GM12891 (cell line): Measurements from ENCODE around the gene PEPD.
"Not testable (repeated sequence)": the region's sequence is repeated elsewhere in the genome, so short reads cannot be mapped to it uniquely, and the experiment has no call there.

Source experiments
- DNase-seq: peaks from one replicate; pipeline ENCODE4 v3.0.0; 2011; ENCODE audit warnings: low spot score; ENCODE audit not compliant: insufficient read length
- FAIRE-seq: peaks from 2 replicates; lab custom pipeline; 2011; peaks lifted over from hg19 to GRCh38; lab: Jason Lieb, UNC
- PAX5 ChIP-seq: IDR thresholded peaks from 2 replicates; pipeline ENCODE4 v1.6.1; 2011; ENCODE audit warnings: low read length, moderate library complexity, mild to moderate bottlenecking; ENCODE audit not compliant: insufficient read depth, severe bottlenecking
- POLR2A ChIP-seq: IDR thresholded peaks from 2 replicates; pipeline ENCODE4 v1.6.1; 2011; ENCODE audit warnings: low read depth, low read length, control low read depth
- POLR2AphosphoS5 ChIP-seq: IDR thresholded peaks from 2 replicates; pipeline ENCODE4 v1.6.1; 2011; ENCODE audit warnings: low read depth, low read length, control low read depth
- POU2F2 ChIP-seq: IDR thresholded peaks from 2 replicates; pipeline ENCODE4 v1.6.1; 2011; ENCODE audit warnings: low read depth, mild to moderate bottlenecking, control low read depth, low read length, moderate library complexity
- SPI1 ChIP-seq: IDR thresholded peaks from 2 replicates; pipeline ENCODE4 v1.6.1; 2011; ENCODE audit warnings: low read depth, low read length, control low read depth
- TAF1 ChIP-seq: IDR thresholded peaks from 2 replicates; pipeline ENCODE4 v1.6.1; 2011; ENCODE audit warnings: low read depth, low read length, control low read depth

Gene PEPD

GRCh38 chr19:33493401-33494275 is 28.0 kb downstream of the PEPD start:
- FAIRE-seq (no peak), DNase-seq (no peak)
- no peak for TF ChIP-seq POLR2A
- no peak for TF ChIP-seq SPI1
- TF ChIP-seq TAF1 = no peak
- TF ChIP-seq PAX5 = no peak
- no peak for TF ChIP-seq POU2F2
- TF ChIP-seq POLR2AphosphoS5 = no peak

DNA sequence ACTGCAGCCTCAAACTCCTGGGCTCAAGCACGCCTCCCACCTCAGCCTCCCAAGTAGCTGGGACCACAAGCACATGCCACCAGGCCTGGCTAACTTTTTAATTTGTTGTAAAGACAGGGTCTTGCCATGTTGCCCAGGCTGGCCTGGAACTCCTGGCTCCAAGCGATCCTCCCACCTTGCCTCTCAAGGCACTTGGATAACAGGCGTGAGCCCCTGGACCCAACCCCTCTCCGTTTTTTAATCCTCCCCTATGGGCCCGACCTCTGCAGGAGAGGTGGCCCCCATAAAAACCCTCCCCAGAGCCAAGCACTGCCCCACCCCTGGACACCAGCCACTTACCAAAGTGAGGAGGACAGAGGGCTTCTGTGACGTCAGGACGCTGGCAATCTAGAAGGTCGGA is 28.6 kb downstream of the PEPD start:
- no peak for DNase-seq
- TF ChIP-seq TAF1 (no peak), POU2F2 (no peak)
- FAIRE-seq = no peak

- TF ChIP-seq TAF1 (no peak), POLR2AphosphoS5 (no peak), PAX5 (no peak), POLR2A (no peak), SPI1 (no peak), POU2F2 (no peak)
- DNase-seq (no peak), FAIRE-seq (no peak)
Measured at GRCh38 chr19:33492090-33492489, 29.5 kb downstream of the PEPD start.

DNA sequence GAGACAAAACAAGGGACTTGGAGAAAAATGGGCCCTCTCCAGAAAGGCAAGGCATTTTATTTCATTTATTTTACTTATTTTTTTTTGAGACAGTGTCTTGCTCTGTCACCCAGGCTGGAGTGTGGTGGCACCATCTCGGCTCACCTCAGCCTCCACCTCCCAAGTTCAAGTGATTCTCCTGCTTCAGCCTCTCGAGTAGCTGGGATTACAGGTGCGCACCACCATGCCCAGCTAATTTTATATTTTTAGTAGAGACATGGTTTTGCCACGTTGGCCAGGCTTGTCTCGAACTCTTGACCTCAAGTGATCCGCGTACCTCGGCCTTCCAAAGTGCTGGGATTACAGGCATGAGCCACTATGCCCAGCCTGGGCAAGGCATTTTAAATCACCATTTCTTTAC is 31.0 kb downstream of the PEPD start:
- DNase-seq, FAIRE-seq: not testable (repeated sequence)

DNA sequence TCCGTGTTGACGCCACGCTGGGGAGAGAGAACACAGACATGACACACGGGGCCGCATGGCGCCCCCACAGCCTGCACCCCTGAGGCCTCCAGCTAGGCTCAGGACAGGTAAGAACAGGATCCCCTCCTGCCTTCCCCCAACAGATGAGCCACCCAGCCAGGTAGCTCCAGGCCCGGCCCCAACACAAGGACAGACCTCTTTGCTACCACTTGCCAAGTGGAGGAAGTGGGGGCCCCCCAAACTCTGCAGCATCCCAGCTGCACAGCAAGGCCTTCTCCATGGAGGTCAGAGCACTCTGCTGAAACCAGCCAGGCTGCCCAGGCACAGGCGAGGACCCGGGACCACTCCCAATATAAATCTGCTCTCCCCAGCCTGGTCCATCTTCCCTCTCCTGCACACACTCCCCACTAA is 31.5 kb downstream of the PEPD start:
- FAIRE-seq = no peak
- DNase-seq = no peak
- TF ChIP-seq POLR2AphosphoS5 = no peak
- no peak for TF ChIP-seq TAF1
- no peak for TF ChIP-seq POLR2A
- TF ChIP-seq POU2F2 = no peak
- no peak for TF ChIP-seq PAX5
- no peak for TF ChIP-seq SPI1

DNA sequence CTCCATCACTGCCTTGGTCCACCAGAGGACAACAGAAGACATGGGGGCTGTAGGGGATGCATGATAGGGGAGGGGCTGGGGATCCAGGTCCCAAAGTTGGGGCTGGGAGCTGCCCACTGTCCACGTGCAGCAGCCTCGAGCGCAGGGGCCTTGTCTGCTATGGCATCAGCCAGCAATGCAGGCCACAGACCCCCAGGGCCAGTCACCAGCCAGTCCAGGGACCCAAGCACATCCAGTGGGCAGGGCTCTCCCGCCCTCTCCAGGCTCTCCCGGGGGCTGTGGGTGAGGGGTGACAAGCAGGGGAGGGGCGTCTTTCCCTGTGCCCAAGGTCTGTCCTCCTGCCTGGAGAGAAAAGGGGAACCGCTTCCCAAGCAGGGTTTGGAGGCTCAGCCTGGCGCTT is 32.8 kb downstream of the PEPD start:
- DNase-seq (no peak), FAIRE-seq (no peak)
- no peak for TF ChIP-seq PAX5
- no peak for TF ChIP-seq SPI1
- TF ChIP-seq POLR2A = no peak
- TF ChIP-seq POU2F2 = no peak
- TF ChIP-seq TAF1 = no peak
- TF ChIP-seq POLR2AphosphoS5 = no peak

GRCh38 chr19:33487901-33488800 is 33.4 kb downstream of the PEPD start:
- FAIRE-seq (no peak), DNase-seq (no peak)
- TF ChIP-seq POU2F2 (no peak), TAF1 (no peak), POLR2A (no peak), POLR2AphosphoS5 (no peak), SPI1 (no peak), PAX5 (no peak)

DNA sequence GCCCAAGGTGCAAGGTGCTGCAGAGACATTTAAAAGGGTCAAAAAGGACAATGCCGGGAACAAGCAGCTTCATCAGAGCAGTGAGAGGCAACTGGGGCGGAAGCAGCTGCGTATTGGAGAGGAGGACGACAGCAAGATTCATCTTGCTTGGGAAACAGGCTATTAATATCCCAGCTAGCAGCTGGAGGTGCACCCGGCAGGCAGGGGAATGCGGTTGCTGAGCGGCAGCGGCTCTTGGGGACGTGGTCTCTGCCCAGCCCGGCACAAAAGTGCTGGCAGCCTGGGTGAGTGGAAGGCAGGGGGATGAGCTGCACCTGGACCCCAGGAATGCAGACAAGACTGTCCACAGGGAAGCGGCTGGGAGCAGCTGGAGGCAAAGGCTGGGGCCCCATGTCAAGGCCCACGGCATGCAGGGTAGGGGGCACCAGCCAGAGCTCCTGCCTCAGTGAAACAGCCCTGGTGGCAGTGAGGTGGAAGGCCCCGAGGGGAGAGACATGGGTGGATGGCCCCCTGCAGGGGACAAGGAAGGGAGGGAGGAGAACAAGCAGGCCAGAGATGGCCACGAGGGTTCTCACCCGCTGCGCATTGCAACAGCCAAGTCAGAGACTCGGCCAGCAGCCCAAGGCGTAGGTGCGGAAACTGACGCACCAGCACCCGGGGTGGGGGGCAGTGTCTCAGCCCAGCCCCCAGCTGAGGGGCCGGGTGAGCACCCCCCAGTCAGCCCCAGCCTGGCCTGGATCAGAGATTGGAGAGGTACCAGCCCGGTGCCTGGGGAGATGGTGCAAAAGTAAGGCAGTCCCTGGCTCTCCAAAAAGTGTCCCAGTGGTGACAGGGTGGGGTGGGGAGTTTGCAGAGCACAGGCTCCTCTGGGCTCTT is 34.4 kb downstream of the PEPD start:
- TF ChIP-seq TAF1 (no peak), SPI1 (no peak), POLR2A (no peak), POLR2AphosphoS5 (no peak), PAX5 (no peak), POU2F2 (no peak)
- no peak for FAIRE-seq

GRCh38 chr19:33486407-33486806 is 35.2 kb downstream of the PEPD start:
- TF ChIP-seq POLR2A = no peak
- TF ChIP-seq POU2F2 = no peak
- no peak for TF ChIP-seq TAF1
- TF ChIP-seq POLR2AphosphoS5 = no peak
- no peak for TF ChIP-seq PAX5
- TF ChIP-seq SPI1 = no peak
- DNase-seq = no peak

More for the DNA sequence above, 34.4 kb downstream of the PEPD start:
- no peak for DNase-seq

More at GRCh38 chr19:33486407-33486806, 35.2 kb downstream of the PEPD start:
- no peak for FAIRE-seq
